Dermis blood vessel endothelial cell (primary cell): ENCODE data around the gene NSD2. TPM values are rescaled to one million over a fixed set of nuclear protein-coding genes. Genes with fewer than 3 reads are reported as not detected.

Source experiments
- DNase-seq: peaks from one replicate; pipeline ENCODE4 v3.0.0; 2010
- total RNA-seq: library from RNA; depleted of rRNA; stranded (reverse); fragments of >200 nt; gene quantifications from 2 replicates; pipeline ENCODE4 v1.2.3, GENCODE V29; 2014

The NSD2 gene
- total RNA-seq, 1 donor from 2014 or later, result 66.0 TPM

- DNase-seq, result no peak
Measured at GRCh38 chr4:1972414-1972813, 101.2 kb downstream of the NSD2 start.

- no peak for DNase-seq
Measured at GRCh38 chr4:1973218-1973617, 102.0 kb downstream of the NSD2 start.

GRCh38 chr4:1973661-1974060, 102.5 kb downstream of the NSD2 start:
- no peak for DNase-seq

GRCh38 chr4:1974840-1975239, 103.6 kb downstream of the NSD2 start:
- DNase-seq, result no peak

GRCh38 chr4:1975391-1975801, 104.2 kb downstream of the NSD2 start:
- DNase-seq, result no peak

GRCh38 chr4:1975880-1976279, 104.7 kb downstream of the NSD2 start:
- no peak for DNase-seq

- DNase-seq, result no peak
Measured at GRCh38 chr4:1976416-1977352, 105.5 kb downstream of the NSD2 start.

- DNase-seq, result no peak
Measured at GRCh38 chr4:1978226-1978625, 107.0 kb downstream of the NSD2 start.

- no peak for DNase-seq
Measured at GRCh38 chr4:1978741-1979476, 107.7 kb downstream of the NSD2 start.

GRCh38 chr4:1979477-1980196, 108.4 kb downstream of the NSD2 start:
- DNase-seq, result no peak

GRCh38 chr4:1980561-1981041, 109.4 kb downstream of the NSD2 start:
- DNase-seq, result no peak

GRCh38 chr4:1981251-1982058, 110.3 kb downstream of the NSD2 start:
- peak; percentile 33 for DNase-seq

- no peak for DNase-seq
Measured at GRCh38 chr4:1982124-1983052, 111.2 kb downstream of the NSD2 start.

- DNase-seq, result no peak
Measured at GRCh38 chr4:1983053-1983845, 112.1 kb downstream of the NSD2 start.

GRCh38 chr4:1983846-1984405, 112.7 kb downstream of the NSD2 start:
- DNase-seq, result no peak

GRCh38 chr4:1984406-1985191, 113.4 kb downstream of the NSD2 start:
- no peak for DNase-seq

GRCh38 chr4:1985294-1985693, 114.1 kb downstream of the NSD2 start:
- no peak for DNase-seq

- DNase-seq, result no peak
Measured at GRCh38 chr4:1985780-1986577, 114.8 kb downstream of the NSD2 start.
